ENCODE data around the gene CWC25. TPM values are rescaled to one million over a fixed set of nuclear protein-coding genes. Genes with fewer than 3 reads are reported as not detected.
A peak's percentile ranks its signal among the peaks of the same experiment; 100 is the strongest.

CWC25 gene
- total and polyA plus RNA-seq, 2 of the 13 experiments (the other 11 are each of a cell fraction or from before 2014, with no cell fraction given) = 15.6 to 22.7 TPM

DNA sequence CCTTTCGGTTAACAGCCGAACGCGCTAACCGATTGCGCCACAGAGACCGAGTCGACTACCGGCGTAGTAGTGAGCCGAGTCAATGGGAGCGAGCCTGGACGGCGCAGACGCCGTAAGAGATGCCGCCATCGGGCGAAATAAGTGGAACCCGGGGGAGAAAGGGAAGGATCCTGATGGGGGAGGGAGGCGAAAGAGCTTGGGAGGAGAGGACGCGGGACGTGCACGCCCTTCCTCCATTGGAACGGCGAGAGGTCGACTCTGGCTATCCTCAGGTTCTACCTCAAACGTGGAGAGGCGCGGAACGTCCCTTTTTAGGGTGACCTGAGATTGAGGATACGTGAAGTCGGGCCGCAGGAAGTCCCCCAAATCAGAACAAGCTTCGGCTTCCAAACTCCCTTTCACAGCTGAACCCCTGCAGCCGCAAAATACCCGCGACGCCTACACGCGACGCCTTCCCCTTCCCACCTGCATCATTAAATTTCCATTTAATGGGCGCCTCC is 73.3 kb downstream of the CWC25 start (continued):
- TF ChIP-seq TEAD2 (CRISPR knock-in tag; IDR thresholded peaks at IDR 0.05) (0 out of 2 replicates have a peak, but pooled peaks have one; percentile 15), BRD4 (CRISPR knock-in tag; IDR thresholded peaks at IDR 0.05) (peak; percentile 64), ZNF136 (CRISPR knock-in tag; IDR thresholded peaks at IDR 0.05; ENCODE audit: low read depth) (peak; percentile 62; the same call in 1 of the 2 replicates), PTBP1 (IDR thresholded peaks at IDR 0.05; ENCODE audit: low read depth, low read length, poor library complexity, severe bottlenecking) (peak; percentile 95), ELF3 (CRISPR knock-in tag; IDR thresholded peaks at IDR 0.05) (peak; percentile 57; the same call in 1 of the 2 replicates), KAT7 (CRISPR knock-in tag; IDR thresholded peaks at IDR 0.05; ENCODE audit: borderline replicate concordance) (0 out of 2 replicates have a peak, but pooled peaks have one; percentile 23), MED1 (CRISPR knock-in tag; IDR thresholded peaks at IDR 0.05) (peak; percentile 66), ZNF552 (CRISPR knock-in tag; IDR thresholded peaks at IDR 0.05; ENCODE audit: borderline replicate concordance) (0 out of 2 replicates have a peak, but pooled peaks have one; percentile 43), SRSF9 (IDR thresholded peaks at IDR 0.05; ENCODE audit: borderline replicate concordance, insufficient read depth, low read depth, low read length, poor library complexity, severe bottlenecking) (no peak), HIVEP1 (CRISPR knock-in tag; IDR thresholded peaks at IDR 0.05) (peak; percentile 76; the same call in 1 of the 2 replicates), HMG20B (CRISPR knock-in tag; conservative IDR thresholded peaks at IDR 0.05) (0 out of 2 replicates have a peak, but pooled peaks have one; percentile 37), GZF1 (CRISPR knock-in tag; IDR thresholded peaks at IDR 0.05) (peak; percentile 47; the same call in 1 of the 2 replicates), POGZ (CRISPR knock-in tag; IDR thresholded peaks at IDR 0.05) (0 out of 2 replicates have a peak, but pooled peaks have one; percentile 34), SP5 (CRISPR knock-in tag; IDR thresholded peaks at IDR 0.05; ENCODE audit: borderline replicate concordance, low read depth) (no peak), CBFB (CRISPR knock-in tag; IDR thresholded peaks at IDR 0.05) (peak; percentile 82), TARDBP (CRISPR knock-in tag; IDR thresholded peaks at IDR 0.05) (peak; percentile 87; the same call in 1 of the 2 replicates), NCOA1 (CRISPR knock-in tag; IDR thresholded peaks at IDR 0.05) (peak; percentile 75; the same call in 1 of the 2 replicates), ONECUT2 (CRISPR knock-in tag; IDR thresholded peaks at IDR 0.05) (peak; percentile 2; the same call in 1 of the 2 replicates)
- TF ChIP-seq, protein P1, sequence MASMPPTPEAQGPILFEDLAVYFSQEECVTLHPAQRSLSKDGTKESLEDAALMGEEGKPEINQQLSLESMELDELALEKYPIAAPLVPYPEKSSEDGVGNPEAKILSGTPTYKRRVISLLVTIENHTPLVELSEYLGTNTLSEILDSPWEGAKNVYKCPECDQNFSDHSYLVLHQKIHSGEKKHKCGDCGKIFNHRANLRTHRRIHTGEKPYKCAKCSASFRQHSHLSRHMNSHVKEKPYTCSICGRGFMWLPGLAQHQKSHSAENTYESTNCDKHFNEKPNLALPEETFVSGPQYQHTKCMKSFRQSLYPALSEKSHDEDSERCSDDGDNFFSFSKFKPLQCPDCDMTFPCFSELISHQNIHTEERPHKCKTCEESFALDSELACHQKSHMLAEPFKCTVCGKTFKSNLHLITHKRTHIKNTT (CRISPR knock-in tag; IDR thresholded peaks at IDR 0.05) = 0 out of 2 replicates have a peak, but pooled peaks have one; percentile 68
- TF ChIP-seq, protein P2, sequence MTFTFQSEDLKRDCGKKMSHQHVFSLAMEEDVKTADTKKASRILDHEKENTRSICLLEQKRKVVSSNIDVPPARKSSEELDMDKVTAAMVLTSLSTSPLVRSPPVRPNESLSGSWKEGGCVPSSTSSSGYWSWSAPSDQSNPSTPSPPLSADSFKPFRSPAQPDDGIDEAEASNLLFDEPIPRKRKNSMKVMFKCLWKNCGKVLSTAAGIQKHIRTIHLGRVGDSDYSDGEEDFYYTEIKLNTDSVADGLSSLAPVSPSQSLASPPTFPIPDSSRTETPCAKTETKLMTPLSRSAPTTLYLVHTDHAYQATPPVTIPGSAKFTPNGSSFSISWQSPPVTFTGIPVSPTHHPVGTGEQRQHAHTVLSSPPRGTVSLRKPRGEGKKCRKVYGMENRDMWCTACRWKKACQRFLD (CRISPR knock-in tag; IDR thresholded peaks at IDR 0.05; ENCODE audit: borderline replicate concordance) = 0 out of 2 replicates have a peak, but pooled peaks have one; percentile 47
- TF ChIP-seq, protein P3, sequence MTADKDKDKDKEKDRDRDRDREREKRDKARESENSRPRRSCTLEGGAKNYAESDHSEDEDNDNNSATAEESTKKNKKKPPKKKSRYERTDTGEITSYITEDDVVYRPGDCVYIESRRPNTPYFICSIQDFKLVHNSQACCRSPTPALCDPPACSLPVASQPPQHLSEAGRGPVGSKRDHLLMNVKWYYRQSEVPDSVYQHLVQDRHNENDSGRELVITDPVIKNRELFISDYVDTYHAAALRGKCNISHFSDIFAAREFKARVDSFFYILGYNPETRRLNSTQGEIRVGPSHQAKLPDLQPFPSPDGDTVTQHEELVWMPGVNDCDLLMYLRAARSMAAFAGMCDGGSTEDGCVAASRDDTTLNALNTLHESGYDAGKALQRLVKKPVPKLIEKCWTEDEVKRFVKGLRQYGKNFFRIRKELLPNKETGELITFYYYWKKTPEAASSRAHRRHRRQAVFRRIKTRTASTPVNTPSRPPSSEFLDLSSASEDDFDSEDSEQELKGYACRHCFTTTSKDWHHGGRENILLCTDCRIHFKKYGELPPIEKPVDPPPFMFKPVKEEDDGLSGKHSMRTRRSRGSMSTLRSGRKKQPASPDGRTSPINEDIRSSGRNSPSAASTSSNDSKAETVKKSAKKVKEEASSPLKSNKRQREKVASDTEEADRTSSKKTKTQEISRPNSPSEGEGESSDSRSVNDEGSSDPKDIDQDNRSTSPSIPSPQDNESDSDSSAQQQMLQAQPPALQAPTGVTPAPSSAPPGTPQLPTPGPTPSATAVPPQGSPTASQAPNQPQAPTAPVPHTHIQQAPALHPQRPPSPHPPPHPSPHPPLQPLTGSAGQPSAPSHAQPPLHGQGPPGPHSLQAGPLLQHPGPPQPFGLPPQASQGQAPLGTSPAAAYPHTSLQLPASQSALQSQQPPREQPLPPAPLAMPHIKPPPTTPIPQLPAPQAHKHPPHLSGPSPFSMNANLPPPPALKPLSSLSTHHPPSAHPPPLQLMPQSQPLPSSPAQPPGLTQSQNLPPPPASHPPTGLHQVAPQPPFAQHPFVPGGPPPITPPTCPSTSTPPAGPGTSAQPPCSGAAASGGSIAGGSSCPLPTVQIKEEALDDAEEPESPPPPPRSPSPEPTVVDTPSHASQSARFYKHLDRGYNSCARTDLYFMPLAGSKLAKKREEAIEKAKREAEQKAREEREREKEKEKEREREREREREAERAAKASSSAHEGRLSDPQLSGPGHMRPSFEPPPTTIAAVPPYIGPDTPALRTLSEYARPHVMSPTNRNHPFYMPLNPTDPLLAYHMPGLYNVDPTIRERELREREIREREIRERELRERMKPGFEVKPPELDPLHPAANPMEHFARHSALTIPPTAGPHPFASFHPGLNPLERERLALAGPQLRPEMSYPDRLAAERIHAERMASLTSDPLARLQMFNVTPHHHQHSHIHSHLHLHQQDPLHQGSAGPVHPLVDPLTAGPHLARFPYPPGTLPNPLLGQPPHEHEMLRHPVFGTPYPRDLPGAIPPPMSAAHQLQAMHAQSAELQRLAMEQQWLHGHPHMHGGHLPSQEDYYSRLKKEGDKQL (CRISPR knock-in tag; IDR thresholded peaks at IDR 0.05; ENCODE audit: low read depth) = 0 out of 2 replicates have a peak, but pooled peaks have one; percentile 15
- TF ChIP-seq, protein P4, sequence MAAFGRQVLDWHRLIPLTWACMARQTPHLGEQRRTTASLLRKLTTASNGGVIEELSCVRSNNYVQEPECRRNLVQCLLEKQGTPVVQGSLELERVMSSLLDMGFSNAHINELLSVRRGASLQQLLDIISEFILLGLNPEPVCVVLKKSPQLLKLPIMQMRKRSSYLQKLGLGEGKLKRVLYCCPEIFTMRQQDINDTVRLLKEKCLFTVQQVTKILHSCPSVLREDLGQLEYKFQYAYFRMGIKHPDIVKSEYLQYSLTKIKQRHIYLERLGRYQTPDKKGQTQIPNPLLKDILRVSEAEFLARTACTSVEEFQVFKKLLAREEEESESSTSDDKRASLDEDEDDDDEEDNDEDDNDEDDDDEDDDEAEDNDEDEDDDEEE (CRISPR knock-in tag; IDR thresholded peaks at IDR 0.05) = peak; percentile 95; the same call in 1 of the 2 replicates

Measured in HepG2 (cell line).